Activated B cell treated with CpG ODN at 0.5 μM for 24 hours (primary cell): ENCODE measurements around the gene ENTHD1. TPM values are rescaled to one million over a fixed set of nuclear protein-coding genes. Genes with fewer than 3 reads are reported as not detected.
A peak's percentile ranks its signal among the peaks of the same experiment; 100 is the strongest.

Experiments used
- ATAC-seq: fragments of 200-7000 bp; cut with Tn5 transposase; one replicate; pipeline ENCODE4 v1.10.0; 2021; ENCODE audit warnings: low read depth, mild to moderate bottlenecking, moderate library complexity
- CTCF ChIA-PET: fragments of 350-600 bp; sonication (Branson Sonifier 250); formaldehyde crosslinking; loops from one replicate; lab custom pipeline; 2021; ENCODE audit warnings: antibody characterized with exemption; lab: Charles Lee
- POLR2A ChIA-PET: fragments of 350-600 bp; sonication (Branson Sonifier 250); formaldehyde crosslinking; loops from one replicate; lab custom pipeline; 2021; ENCODE audit warnings: antibody characterized with exemption; lab: Charles Lee
- DNase-seq: peaks from one replicate; pipeline ENCODE4 v3.0.0; 2022
- H3K27ac Mint-ChIP-seq: one replicate; pipeline ENCODE4 v1.8.0; 2020; ENCODE audit warnings: mixed read lengths
- H3K27me3 Mint-ChIP-seq: one replicate; pipeline ENCODE4 v1.8.0; 2021; ENCODE audit warnings: mixed read lengths
- H3K36me3 Mint-ChIP-seq: one replicate; pipeline ENCODE4 v1.8.0; 2021; ENCODE audit warnings: low read depth, mixed read lengths
- H3K4me1 Mint-ChIP-seq: one replicate; pipeline ENCODE4 v1.8.0; 2021; ENCODE audit warnings: mixed read lengths
- H3K4me3 Mint-ChIP-seq: one replicate; pipeline ENCODE4 v1.8.0; 2020; ENCODE audit warnings: mild to moderate bottlenecking, mixed read lengths
- H3K9me3 Mint-ChIP-seq: one replicate; pipeline ENCODE4 v1.8.0; 2020; ENCODE audit warnings: mixed read lengths
- intact Hi-C: fragments of 100-400 bp; cut with micrococcal nuclease; formaldehyde crosslinking; loops from one replicate; pipeline ENCODE4 v1.15.1; 2024
- total RNA-seq: library from RNA; stranded (reverse); gene quantifications from 2 replicates; pipeline ENCODE4 v1.2.3, GENCODE V29; 2022
- TF ChIP-seq, protein P1 (sequence below): fragments of 200-600 bp; IDR thresholded peaks from one replicate; pipeline ENCODE4 v1.8.0; 2022; ENCODE audit warnings: antibody characterized with exemption, mild to moderate bottlenecking

ENTHD1 gene
- total RNA-seq, 1 donor from 2014 or later = not detected

DNA sequence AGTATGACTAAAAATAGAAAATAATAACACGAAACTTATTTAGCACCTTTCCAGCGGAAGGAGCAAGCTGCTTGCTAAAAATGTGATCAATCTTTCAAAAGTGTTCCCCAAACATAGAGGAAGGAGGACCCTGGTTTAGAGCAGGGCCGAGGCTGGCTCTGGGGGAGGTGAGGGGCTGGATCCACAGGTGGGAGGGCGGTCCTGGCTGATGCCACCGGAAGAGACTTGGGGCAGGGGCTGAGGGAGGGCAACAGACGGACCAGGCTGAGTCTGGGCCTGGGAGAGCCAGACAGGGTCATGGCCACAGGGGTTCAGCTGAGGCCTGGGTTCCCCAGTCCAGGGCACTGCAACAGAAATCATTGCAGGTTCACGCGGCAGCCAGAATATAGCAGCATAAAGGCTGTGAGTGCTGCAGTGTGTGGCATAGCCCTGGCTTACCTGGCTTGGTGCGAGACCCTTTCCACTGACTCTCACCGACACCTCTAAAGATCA lies 179.7 kb downstream of the ENTHD1 start:
- Mint-ChIP-seq H3K4me1 (peaks cover 11% of the 10 kb centered on the region), H3K36me3 (no peaks in the 10 kb centered on the region), H3K4me3 (no peak overlapping the region), H3K27me3 (peaks cover 4% of the 10 kb centered on the region), H3K9me3 (no peaks in the 10 kb centered on the region), H3K27ac (no peak overlapping the region)
- TF ChIP-seq, protein P1, sequence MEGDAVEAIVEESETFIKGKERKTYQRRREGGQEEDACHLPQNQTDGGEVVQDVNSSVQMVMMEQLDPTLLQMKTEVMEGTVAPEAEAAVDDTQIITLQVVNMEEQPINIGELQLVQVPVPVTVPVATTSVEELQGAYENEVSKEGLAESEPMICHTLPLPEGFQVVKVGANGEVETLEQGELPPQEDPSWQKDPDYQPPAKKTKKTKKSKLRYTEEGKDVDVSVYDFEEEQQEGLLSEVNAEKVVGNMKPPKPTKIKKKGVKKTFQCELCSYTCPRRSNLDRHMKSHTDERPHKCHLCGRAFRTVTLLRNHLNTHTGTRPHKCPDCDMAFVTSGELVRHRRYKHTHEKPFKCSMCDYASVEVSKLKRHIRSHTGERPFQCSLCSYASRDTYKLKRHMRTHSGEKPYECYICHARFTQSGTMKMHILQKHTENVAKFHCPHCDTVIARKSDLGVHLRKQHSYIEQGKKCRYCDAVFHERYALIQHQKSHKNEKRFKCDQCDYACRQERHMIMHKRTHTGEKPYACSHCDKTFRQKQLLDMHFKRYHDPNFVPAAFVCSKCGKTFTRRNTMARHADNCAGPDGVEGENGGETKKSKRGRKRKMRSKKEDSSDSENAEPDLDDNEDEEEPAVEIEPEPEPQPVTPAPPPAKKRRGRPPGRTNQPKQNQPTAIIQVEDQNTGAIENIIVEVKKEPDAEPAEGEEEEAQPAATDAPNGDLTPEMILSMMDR = no peak
- CTCF ChIA-PET = no interaction called here
- DNase-seq (no peak), ATAC-seq (no peak)
- POLR2A ChIA-PET = no interaction called here
- intact Hi-C loops = no loop called here

DNA sequence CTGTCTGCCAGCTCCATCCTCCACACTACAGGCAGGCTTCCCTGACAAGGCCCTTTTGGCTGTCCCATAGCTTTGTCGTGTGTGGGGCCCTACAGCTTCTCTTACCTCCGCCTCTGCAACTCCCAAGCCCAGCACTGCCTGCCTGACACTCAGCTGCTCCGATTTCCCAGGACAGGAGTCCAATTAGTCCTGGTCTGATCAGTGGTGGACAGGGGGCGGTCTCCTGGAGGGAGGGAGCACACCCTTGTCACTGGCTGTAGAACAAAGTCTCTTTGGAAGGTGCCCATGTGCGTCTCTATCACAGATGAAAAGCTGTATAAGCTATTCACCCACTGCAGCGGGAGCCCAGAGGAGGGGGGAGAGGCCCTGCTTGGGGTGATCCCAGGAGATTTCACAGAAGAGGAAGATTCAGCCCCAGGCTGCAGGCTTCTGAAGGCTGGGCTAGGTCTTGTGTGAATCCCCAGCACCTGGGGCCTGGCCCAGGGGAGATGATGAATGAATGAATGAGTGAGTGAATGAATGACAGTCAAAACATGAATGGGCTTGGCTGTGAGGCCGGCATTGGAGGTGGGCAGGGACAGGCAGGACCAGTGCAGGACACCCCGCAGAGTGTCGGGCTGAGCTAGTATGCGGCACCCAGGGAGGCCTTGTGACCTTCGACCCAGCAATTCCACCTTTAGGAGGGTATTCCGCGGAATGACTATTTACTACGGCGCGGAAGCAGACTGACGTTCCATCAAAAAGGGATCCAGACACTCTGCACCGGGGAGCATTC lies 180.6 kb downstream of the ENTHD1 start:
- DNase-seq (no peak), ATAC-seq (peak; percentile 68)
- intact Hi-C loops = no loop called here
- ChIA-PET CTCF (no interaction called here), POLR2A (no interaction called here)
- H3K9me3 Mint-ChIP-seq = no peaks in the 10 kb centered on the region
- peaks cover 11% of the 10 kb centered on the region for H3K4me1 Mint-ChIP-seq
- no peak overlapping the region for H3K4me3 Mint-ChIP-seq
- H3K27me3 Mint-ChIP-seq = peaks cover 5% of the 10 kb centered on the region
- TF ChIP-seq, protein P1 = no peak
- no peak overlapping the region for H3K27ac Mint-ChIP-seq
- no peaks in the 10 kb centered on the region for H3K36me3 Mint-ChIP-seq

DNA sequence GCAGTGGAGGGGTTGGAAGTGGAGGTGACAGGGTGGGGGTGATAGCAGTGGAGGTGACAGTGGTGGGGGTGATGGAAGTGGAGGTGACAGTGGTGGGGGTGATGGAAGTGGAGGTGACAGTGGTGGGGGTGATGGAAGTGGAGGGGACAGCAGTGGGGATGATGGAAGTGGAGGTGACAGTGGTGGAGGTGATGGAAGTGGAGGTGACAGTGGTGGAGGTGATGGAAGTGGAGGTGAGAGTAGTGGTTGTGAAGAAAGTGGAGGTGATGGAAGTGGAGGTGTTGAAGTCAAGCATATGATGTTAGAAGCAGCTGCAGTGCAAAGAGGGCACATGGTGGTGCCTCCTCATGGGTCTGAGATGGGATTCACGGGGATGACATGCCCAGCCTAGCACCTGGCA lies 181.5 kb downstream of the ENTHD1 start:
- POLR2A ChIA-PET = no interaction called here

DNA sequence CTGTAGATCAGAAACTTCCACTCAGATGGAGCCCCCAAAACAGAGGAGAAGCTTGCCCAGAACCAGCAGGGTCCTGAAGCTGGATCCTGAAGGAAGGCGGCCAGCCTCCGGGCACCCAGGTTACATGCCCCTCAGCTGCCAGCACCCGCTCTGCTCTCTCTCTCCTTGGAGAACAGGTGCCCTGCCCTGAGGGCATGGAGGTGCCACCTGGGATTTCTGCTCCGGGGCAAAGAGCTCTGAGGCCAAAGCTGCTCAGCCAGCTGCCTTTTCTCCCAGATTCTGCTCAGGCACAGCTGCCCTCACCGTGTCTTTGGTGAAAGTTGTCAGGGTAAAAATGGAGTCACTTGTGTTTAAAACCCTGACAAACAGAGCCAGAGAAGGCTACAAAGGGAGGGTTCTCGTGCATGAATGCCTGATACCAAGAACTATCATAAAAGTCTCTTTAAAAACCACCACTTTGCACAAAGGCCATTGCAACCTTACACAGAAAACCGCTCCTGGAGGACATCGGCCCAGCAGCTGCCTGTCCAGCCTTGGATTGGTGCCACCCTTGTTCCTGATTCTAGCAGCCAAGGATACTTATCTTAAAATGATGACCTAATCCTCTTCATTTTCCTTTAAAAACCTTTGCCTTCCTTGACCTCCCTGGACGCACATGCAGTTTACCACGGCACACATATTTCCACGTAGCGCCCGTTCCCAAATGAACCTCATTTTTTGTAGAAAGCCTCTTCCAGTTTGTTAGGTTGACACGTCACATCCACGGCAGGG lies 183.0 kb downstream of the ENTHD1 start:
- TF ChIP-seq, protein P1 = no peak
- H3K27me3 Mint-ChIP-seq = peaks cover 5% of the 10 kb centered on the region
- no peaks in the 10 kb centered on the region for H3K36me3 Mint-ChIP-seq
- peaks cover 11% of the 10 kb centered on the region for H3K4me1 Mint-ChIP-seq
- intact Hi-C loops = no loop called here
- no peaks in the 10 kb centered on the region for H3K9me3 Mint-ChIP-seq
- CTCF ChIA-PET = no interaction called here
- ATAC-seq (no peak), DNase-seq (no peak)
- no peak overlapping the region for H3K4me3 Mint-ChIP-seq
- no peak overlapping the region for H3K27ac Mint-ChIP-seq
- POLR2A ChIA-PET = no interaction called here

More for the DNA sequence above, 181.5 kb downstream of the ENTHD1 start:
- peaks cover 11% of the 10 kb centered on the region for H3K4me1 Mint-ChIP-seq
- no peak overlapping the region for H3K4me3 Mint-ChIP-seq
- H3K27ac Mint-ChIP-seq = no peak overlapping the region
- intact Hi-C loops = no loop called here
- H3K27me3 Mint-ChIP-seq = peaks cover 5% of the 10 kb centered on the region
- CTCF ChIA-PET = no interaction called here
- no peaks in the 10 kb centered on the region for H3K36me3 Mint-ChIP-seq
- H3K9me3 Mint-ChIP-seq = no peaks in the 10 kb centered on the region
- DNase-seq = no peak
- TF ChIP-seq, protein P1 = no peak
- no peak for ATAC-seq

DNA sequence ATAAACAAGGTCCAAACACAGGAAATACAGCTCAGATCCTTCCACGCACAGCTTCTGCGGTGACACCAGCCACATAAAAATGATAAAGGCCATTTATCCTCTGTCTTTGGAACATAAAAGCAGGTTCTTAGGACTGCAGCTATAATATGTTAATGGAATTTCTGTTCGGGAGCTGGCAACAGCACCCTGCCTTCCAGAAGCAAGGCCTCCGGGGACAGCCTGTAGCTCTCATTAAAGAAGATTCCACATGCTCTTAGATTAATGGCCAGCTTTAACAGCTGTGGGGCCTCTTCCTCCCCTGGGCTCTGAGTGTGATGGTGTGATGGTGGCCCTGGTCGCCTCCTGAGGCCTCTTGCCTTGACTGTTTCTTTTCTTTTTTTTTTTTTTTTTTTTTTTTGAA lies 185.7 kb downstream of the ENTHD1 start:
- intact Hi-C loops = no loop called here
- H3K27ac Mint-ChIP-seq = no peak overlapping the region

More for the DNA sequence above, 185.7 kb downstream of the ENTHD1 start:
- TF ChIP-seq, protein P1 = no peak
- ATAC-seq (no peak), DNase-seq (no peak)
- POLR2A ChIA-PET = no interaction called here
- H3K36me3 Mint-ChIP-seq = no peaks in the 10 kb centered on the region
- CTCF ChIA-PET = no interaction called here
- H3K27me3 Mint-ChIP-seq = peaks cover 5% of the 10 kb centered on the region
- H3K9me3 Mint-ChIP-seq = no peaks in the 10 kb centered on the region
- H3K4me3 Mint-ChIP-seq = no peak overlapping the region
- H3K4me1 Mint-ChIP-seq = peaks cover 3% of the 10 kb centered on the region
